GM20000 (cell line): ENCODE data around the gene ANAPC2.

Experiments
- DNase-seq: peaks from one replicate; pipeline ENCODE4 v3.0.0; 2012; ENCODE audit warnings: low spot score
- CTCF ChIP-seq: IDR thresholded peaks from 2 replicates; pipeline ENCODE4 v1.5.1; 2012; ENCODE audit warnings: mild to moderate bottlenecking, control low read depth; ENCODE audit errors: extremely low read depth, missing control alignments

ANAPC2 gene

GRCh38 chr9:137128862-137129455 lies 59.4 kb downstream of the ANAPC2 start:
- TF ChIP-seq CTCF, result no peak

GRCh38 chr9:137128158-137128861 lies 60.0 kb downstream of the ANAPC2 start:
- no peak for DNase-seq
- no peak for TF ChIP-seq CTCF

More at GRCh38 chr9:137128862-137129455, 59.4 kb downstream of the ANAPC2 start:
- DNase-seq, result no peak

GRCh38 chr9:137127301-137128157 lies 60.8 kb downstream of the ANAPC2 start:
- DNase-seq, result no peak
- TF ChIP-seq CTCF, result no peak

GRCh38 chr9:137126786-137127185 lies 61.6 kb downstream of the ANAPC2 start:
- TF ChIP-seq CTCF, result no peak
- no peak for DNase-seq
